ENCODE data around the gene SIAH2.
A peak's percentile ranks its signal among the peaks of the same experiment; 100 is the strongest.

The SIAH2 gene

GRCh38 chr3:150710097-150710496, 52.9 kb downstream of the SIAH2 start:
- no peak overlapping the region for H3K4me3 ChIP-seq (replicated peaks; ENCODE audit: low read depth, low read length)
- DNase-seq (ENCODE audit: low read depth): no peak
- TF ChIP-seq, protein P1, sequence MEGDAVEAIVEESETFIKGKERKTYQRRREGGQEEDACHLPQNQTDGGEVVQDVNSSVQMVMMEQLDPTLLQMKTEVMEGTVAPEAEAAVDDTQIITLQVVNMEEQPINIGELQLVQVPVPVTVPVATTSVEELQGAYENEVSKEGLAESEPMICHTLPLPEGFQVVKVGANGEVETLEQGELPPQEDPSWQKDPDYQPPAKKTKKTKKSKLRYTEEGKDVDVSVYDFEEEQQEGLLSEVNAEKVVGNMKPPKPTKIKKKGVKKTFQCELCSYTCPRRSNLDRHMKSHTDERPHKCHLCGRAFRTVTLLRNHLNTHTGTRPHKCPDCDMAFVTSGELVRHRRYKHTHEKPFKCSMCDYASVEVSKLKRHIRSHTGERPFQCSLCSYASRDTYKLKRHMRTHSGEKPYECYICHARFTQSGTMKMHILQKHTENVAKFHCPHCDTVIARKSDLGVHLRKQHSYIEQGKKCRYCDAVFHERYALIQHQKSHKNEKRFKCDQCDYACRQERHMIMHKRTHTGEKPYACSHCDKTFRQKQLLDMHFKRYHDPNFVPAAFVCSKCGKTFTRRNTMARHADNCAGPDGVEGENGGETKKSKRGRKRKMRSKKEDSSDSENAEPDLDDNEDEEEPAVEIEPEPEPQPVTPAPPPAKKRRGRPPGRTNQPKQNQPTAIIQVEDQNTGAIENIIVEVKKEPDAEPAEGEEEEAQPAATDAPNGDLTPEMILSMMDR (IDR thresholded peaks at IDR 0.05; ENCODE audit: low read length, missing control alignments): no peak

- TF ChIP-seq, protein P1 (IDR thresholded peaks at IDR 0.05; ENCODE audit: low read length, missing control alignments): no peak
- DNase-seq (ENCODE audit: low read depth): peak; percentile 90
- H3K4me3 ChIP-seq (replicated peaks; ENCODE audit: low read depth, low read length): peak within 1 kb of the TSS; percentile 83
These were observed 59.1 kb downstream of the SIAH2 start, which contains the start of gene ERICH6 for GRCh38 chr3:150703756-150704344. Gene ERICH6, minus strand, starts transcription at chr3:150703920. Its CDS starts 22 bp downstream, at chr3:150703898.

- TF ChIP-seq, protein P1 (IDR thresholded peaks at IDR 0.05; ENCODE audit: low read length, missing control alignments): no peak
- DNase-seq (ENCODE audit: low read depth): peak; percentile 14
- peak overlapping the region; percentile 83 for H3K4me3 ChIP-seq (replicated peaks; ENCODE audit: low read depth, low read length)
These were observed 59.6 kb downstream of the SIAH2 start for GRCh38 chr3:150703299-150703755.

GRCh38 chr3:150699068-150699639, 63.8 kb downstream of the SIAH2 start:
- no peak overlapping the region for H3K4me3 ChIP-seq (replicated peaks; ENCODE audit: low read depth, low read length)
- TF ChIP-seq, protein P1 (IDR thresholded peaks at IDR 0.05; ENCODE audit: low read length, missing control alignments): no peak
- DNase-seq (ENCODE audit: low read depth): peak; percentile 66

- H3K4me3 ChIP-seq (replicated peaks; ENCODE audit: low read depth, low read length): no peak overlapping the region
- DNase-seq (ENCODE audit: low read depth): no peak
- TF ChIP-seq, protein P1 (IDR thresholded peaks at IDR 0.05; ENCODE audit: low read length, missing control alignments): no peak
These were observed 65.3 kb downstream of the SIAH2 start for GRCh38 chr3:150697646-150698045.

DNA sequence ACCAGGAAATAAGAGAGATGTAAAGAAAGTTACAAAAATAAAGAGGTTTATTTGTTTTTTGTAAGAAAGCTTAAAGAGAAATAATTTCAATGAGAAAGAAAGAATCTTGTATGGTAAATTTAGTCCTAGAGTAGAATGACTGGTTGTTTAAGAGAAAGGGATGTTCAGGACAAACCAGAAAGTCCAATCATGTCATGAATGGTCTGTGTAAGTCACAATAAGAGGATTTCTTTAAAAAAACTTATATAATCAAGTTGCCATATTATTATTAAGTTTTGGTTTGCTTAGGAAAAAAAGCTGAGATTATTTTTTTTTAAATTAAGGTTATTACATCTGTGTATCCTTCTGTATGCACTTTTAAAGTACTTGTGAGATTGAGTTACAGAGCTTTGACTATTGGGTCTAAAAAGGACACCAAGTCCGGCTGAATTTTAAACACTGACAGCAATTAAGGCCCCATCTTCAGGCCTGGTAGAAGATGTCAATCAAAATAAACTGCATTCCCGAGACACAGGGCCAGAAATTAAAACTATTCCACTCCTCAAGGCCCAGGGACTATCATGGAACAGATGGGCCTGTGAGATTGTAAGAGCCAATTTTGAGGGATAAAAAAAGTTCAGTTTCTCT, 71.4 kb downstream of the SIAH2 start:
- DNase-seq (ENCODE audit: low read depth): no peak
- TF ChIP-seq, protein P1 (IDR thresholded peaks at IDR 0.05; ENCODE audit: low read length, missing control alignments): no peak
- H3K4me3 ChIP-seq (replicated peaks; ENCODE audit: low read depth, low read length): no peak overlapping the region
